Activated CD4-positive, alpha-beta memory T cell treated with anti-CD3 and anti-CD28 coated beads, Interleukin-2, amount 10 ng/mL, durations not matched to agents 7 days and 5 days (primary cell): Measurements from ENCODE around the gene C9orf72. TPM values are rescaled to one million over a fixed set of nuclear protein-coding genes. Genes with fewer than 3 reads are reported as not detected.
"Not testable (repeated sequence)": the region's sequence is repeated elsewhere in the genome, so short reads cannot be mapped to it uniquely, and the experiment has no call there.

Experiments used
- CTCF ChIA-PET: fragments of 350-600 bp; sonication (Branson Sonifier 250); formaldehyde crosslinking; loops from one replicate; lab custom pipeline; 2021; ENCODE audit warnings: antibody characterized with exemption, inconsistent platforms; lab: Charles Lee
- POLR2A ChIA-PET: fragments of 350-600 bp; sonication (Branson Sonifier 250); formaldehyde crosslinking; loops from one replicate; lab custom pipeline; 2021; ENCODE audit warnings: antibody characterized with exemption; lab: Charles Lee
- DNase-seq: peaks from one replicate; pipeline ENCODE4 v3.0.0-alpha.2; 2020
- H3K27ac Mint-ChIP-seq: one replicate; pipeline ENCODE4 v1.8.0; 2021; ENCODE audit warnings: mild to moderate bottlenecking, mixed read lengths
- H3K27me3 Mint-ChIP-seq: one replicate; pipeline ENCODE4 v1.8.0; 2021; ENCODE audit warnings: mixed read lengths
- H3K36me3 Mint-ChIP-seq: one replicate; pipeline ENCODE4 v1.8.0; 2021; ENCODE audit warnings: low read depth, mixed read lengths
- H3K4me1 Mint-ChIP-seq: one replicate; pipeline ENCODE4 v1.8.0; 2021; ENCODE audit warnings: mixed read lengths
- H3K4me3 Mint-ChIP-seq: one replicate; pipeline ENCODE4 v1.8.0; 2021; ENCODE audit warnings: mild to moderate bottlenecking, mixed read lengths
- H3K9me3 Mint-ChIP-seq: one replicate; pipeline ENCODE4 v1.8.0; 2021; ENCODE audit warnings: mixed read lengths
- total RNA-seq, 2 experiments: library from RNA; stranded (reverse); gene quantifications; one replicate each; pipeline ENCODE4 v1.2.3, GENCODE V29; 2021

C9orf72 gene, protein sequence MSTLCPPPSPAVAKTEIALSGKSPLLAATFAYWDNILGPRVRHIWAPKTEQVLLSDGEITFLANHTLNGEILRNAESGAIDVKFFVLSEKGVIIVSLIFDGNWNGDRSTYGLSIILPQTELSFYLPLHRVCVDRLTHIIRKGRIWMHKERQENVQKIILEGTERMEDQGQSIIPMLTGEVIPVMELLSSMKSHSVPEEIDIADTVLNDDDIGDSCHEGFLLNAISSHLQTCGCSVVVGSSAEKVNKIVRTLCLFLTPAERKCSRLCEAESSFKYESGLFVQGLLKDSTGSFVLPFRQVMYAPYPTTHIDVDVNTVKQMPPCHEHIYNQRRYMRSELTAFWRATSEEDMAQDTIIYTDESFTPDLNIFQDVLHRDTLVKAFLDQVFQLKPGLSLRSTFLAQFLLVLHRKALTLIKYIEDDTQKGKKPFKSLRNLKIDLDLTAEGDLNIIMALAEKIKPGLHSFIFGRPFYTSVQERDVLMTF
- total RNA-seq: 10 to 100 TPM in 1 of 2 experiments, 1 to 10 TPM in 1; 9.9 to 10.6 TPM

GRCh38 chr9:27572918-27573633, at the start of gene C9orf72:
TSS of gene C9orf72 (minus strand) at chr9:27573481. CDS start at chr9:27567120, 6,361 bp downstream.
- CTCF ChIA-PET: interaction anchor here (0.6 to 0.8 kb wide), 2 partner anchors 9 to 44 kb away, joined by 3 read pairs; partner anchors contain the start of gene MOB3B
- POLR2A ChIA-PET: interaction anchor here (0.7 to 1.5 kb wide), 6 partner anchors 9 to 626 kb away, joined by 3 read pairs; partner anchors contain the start of genes MOB3B and PLAA

DNA sequence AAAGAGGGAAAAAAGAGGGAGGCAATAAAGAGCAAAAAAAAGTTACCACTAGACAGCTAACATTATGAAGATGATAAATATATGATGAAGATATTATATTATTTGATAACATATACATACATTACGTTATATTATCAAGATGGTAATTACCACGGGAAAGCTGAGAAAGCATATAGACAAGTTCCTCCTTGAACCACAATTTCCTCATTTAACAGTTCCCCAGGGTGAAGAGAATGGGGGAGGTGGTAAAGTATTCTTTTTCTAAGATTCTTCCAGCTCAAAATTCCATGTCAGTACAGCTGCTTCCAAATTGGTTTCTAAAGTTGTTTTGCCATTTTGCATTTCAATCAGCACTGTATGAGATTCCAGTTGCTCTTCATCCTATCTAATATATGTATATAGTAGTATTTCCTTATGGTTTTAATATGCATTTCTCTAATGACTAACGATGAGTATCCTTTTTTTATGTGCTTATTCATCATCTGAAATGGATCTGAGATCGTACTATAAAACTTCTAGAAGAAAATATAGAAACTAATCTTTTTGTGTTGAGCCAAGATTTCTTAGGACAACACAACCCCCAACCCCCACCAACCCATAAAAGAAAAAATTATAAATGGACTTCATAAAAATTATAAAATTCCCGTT, 49.5 kb upstream of the C9orf72 start:
- Mint-ChIP-seq H3K27ac (no peak overlapping the region), H3K27me3 (peaks cover 12% of the 10 kb centered on the region)
- POLR2A ChIA-PET: no interaction called here

More at GRCh38 chr9:27572918-27573633, at the start of gene C9orf72:
- Mint-ChIP-seq H3K4me3 (peak within 1 kb of the TSS; percentile 89), H3K9me3 (peaks cover 2% of the 10 kb centered on the region), H3K27ac (peak within 1 kb of the TSS; percentile 99), H3K36me3 (peaks cover 2% of the 10 kb centered on the region), H3K4me1 (peaks cover 22% of the 10 kb centered on the region), H3K27me3 (no peaks in the 10 kb centered on the region)
- peak; percentile 87 for DNase-seq

DNA sequence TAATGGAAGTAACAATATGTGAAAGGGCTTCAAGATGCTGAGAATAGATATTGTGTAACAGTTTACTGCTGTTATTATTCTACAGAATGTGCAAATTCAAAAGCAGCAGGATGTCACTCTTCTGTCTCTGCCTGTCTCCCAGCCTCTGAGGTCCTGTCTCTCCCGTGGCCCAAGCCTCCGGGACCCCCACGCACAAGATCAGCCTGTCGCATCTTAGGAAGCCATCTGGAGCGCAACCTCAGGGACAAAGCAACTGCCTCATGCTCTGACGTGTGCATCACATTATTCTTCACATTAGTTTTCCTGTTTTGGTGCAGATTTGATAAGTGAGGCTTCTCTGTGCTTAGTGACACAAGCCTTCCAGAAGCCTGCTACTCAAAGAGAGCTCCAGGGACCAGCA, 46.5 kb upstream of the C9orf72 start:
- Mint-ChIP-seq H3K36me3 (no peaks in the 10 kb centered on the region), H3K27me3 (peaks cover 9% of the 10 kb centered on the region), H3K4me1 (no peaks in the 10 kb centered on the region), H3K4me3 (no peak overlapping the region), H3K9me3 (no peaks in the 10 kb centered on the region), H3K27ac (no peak overlapping the region)
- CTCF ChIA-PET: no interaction called here
- POLR2A ChIA-PET: no interaction called here
- DNase-seq: no peak

More for the DNA sequence above, 49.5 kb upstream of the C9orf72 start:
- H3K9me3 Mint-ChIP-seq: no peaks in the 10 kb centered on the region
- no peak for DNase-seq
- no peaks in the 10 kb centered on the region for H3K4me1 Mint-ChIP-seq
- CTCF ChIA-PET: no interaction called here
- no peaks in the 10 kb centered on the region for H3K36me3 Mint-ChIP-seq
- no peak overlapping the region for H3K4me3 Mint-ChIP-seq

DNA sequence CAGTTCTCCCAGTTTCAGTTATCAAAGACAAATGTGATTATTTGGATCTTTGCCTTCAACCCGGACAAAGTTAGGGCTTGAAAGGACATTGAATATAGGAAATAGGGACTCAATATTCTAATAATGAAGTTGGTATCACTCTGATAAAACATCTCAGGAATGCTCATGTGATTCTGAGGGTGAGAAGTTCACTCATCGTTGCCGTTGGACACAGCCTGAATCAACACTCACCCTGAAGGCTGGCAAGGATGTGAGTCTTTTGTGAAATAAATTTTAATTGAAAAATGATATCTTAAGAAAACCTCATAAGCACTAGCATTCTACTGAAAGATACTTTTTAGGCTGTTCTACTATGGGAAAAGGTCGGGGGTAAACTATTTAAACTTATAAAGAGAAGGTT, 44.8 kb upstream of the C9orf72 start:
- ChIA-PET CTCF (no interaction called here), POLR2A (no interaction called here)
- H3K36me3 Mint-ChIP-seq: no peaks in the 10 kb centered on the region
- no peak overlapping the region for H3K27ac Mint-ChIP-seq
- no peak overlapping the region for H3K4me3 Mint-ChIP-seq
- H3K4me1 Mint-ChIP-seq: peaks cover 6% of the 10 kb centered on the region
- H3K9me3 Mint-ChIP-seq: no peaks in the 10 kb centered on the region
- DNase-seq: no peak
- peaks cover 19% of the 10 kb centered on the region for H3K27me3 Mint-ChIP-seq

DNA sequence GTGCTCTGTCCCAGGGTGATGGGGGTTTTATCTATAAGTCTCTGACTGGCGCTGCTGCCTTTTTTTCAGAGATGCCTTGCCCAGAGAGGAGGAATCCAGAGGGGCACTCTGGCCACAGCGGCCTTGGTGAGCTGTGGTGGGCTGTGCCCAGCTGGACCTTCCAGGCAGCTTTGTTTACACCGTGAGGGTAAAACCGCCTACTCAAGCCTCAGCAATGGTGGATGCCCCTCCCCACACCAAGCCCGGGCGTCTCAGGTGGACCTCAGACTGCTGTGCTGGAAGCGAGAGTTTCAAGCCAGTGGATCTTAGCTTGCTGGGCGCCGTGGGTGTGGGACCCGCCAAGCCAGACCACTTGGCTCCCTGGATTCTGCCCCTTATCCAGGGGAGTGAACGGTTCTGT, 41.3 kb upstream of the C9orf72 start:
- ChIA-PET CTCF (no interaction called here), POLR2A (no interaction called here)
- Mint-ChIP-seq H3K27ac (no peak overlapping the region), H3K9me3 (no peaks in the 10 kb centered on the region), H3K4me1 (peaks cover 17% of the 10 kb centered on the region), H3K36me3 (no peaks in the 10 kb centered on the region), H3K4me3 (no peak overlapping the region), H3K27me3 (peaks cover 26% of the 10 kb centered on the region)
- DNase-seq: no peak

DNA sequence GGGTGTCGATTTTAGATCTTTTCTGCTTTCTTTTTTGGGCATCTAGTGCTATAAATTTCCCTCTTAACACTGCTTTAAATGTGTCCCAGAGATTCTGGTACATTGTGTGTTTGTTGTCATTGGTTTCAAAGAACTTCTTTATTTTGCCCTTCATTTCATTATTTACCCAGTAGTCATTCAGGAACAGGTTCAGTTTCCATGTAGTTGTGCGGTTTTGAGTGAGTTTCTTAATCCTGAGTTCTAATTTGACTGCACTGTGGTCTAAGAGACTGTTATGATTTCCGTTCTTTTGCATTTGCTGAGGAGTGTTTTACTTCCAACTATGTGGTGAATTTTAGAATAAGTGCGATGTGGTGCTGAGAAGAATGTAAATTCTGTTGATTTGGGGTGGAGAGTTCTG, 38.8 kb upstream of the C9orf72 start:
- H3K9me3 Mint-ChIP-seq, CTCF ChIA-PET, H3K36me3 Mint-ChIP-seq, H3K4me3 Mint-ChIP-seq, POLR2A ChIA-PET, H3K27ac Mint-ChIP-seq, DNase-seq: not testable (repeated sequence)
- Mint-ChIP-seq H3K4me1 (peaks cover 17% of the 10 kb centered on the region), H3K27me3 (peaks cover 32% of the 10 kb centered on the region)

DNA sequence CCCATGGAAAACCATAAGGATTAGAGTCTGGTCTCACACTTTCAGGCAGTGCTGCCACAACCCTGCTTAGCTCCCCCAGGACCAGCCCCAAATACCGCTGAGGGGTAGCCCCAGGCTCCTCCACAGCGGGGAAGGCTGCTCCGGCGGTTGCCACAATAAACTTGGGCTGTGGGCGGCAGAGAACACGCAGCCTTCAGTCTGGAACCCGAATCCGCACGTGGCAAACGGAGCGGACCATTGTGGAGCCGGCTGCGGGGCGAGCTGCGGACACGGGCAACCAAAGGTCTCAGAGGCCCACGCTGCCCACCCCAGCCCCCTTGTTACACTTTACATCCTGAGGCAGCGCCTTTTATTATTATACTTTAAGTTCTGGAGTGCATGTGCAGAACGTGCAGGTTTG, 37.3 kb upstream of the C9orf72 start:
- no peaks in the 10 kb centered on the region for H3K9me3 Mint-ChIP-seq
- H3K27me3 Mint-ChIP-seq: peaks cover 30% of the 10 kb centered on the region
- H3K36me3 Mint-ChIP-seq: no peaks in the 10 kb centered on the region
- H3K4me3 Mint-ChIP-seq: no peak overlapping the region
- no peak overlapping the region for H3K27ac Mint-ChIP-seq
- ChIA-PET CTCF (no interaction called here), POLR2A (no interaction called here)
- DNase-seq: no peak
- peaks cover 17% of the 10 kb centered on the region for H3K4me1 Mint-ChIP-seq

DNA sequence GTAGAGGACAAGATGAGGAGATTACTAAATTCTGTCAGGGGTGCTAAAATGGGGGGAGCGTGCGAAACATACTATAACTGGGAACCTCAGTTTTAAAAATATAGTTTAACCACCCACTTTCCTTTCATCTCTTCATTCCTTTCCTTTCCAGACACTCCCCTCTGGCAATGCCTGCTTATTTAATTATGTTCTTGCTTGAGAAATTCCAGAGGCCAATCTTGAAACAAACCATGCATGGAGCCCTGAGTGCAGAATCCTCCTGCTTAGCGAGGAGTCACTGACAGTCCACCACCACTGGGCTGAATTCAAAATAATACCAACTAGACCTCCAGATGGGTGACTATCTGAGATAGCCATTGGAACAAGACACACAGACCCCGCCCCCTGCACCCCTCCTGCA, 29.7 kb upstream of the C9orf72 start:
- Mint-ChIP-seq H3K9me3 (no peaks in the 10 kb centered on the region), H3K27me3 (peaks cover 2% of the 10 kb centered on the region), H3K4me1 (no peaks in the 10 kb centered on the region), H3K27ac (no peak overlapping the region), H3K36me3 (no peaks in the 10 kb centered on the region), H3K4me3 (no peak overlapping the region)
- POLR2A ChIA-PET: no interaction called here
- CTCF ChIA-PET: no interaction called here
- no peak for DNase-seq

DNA sequence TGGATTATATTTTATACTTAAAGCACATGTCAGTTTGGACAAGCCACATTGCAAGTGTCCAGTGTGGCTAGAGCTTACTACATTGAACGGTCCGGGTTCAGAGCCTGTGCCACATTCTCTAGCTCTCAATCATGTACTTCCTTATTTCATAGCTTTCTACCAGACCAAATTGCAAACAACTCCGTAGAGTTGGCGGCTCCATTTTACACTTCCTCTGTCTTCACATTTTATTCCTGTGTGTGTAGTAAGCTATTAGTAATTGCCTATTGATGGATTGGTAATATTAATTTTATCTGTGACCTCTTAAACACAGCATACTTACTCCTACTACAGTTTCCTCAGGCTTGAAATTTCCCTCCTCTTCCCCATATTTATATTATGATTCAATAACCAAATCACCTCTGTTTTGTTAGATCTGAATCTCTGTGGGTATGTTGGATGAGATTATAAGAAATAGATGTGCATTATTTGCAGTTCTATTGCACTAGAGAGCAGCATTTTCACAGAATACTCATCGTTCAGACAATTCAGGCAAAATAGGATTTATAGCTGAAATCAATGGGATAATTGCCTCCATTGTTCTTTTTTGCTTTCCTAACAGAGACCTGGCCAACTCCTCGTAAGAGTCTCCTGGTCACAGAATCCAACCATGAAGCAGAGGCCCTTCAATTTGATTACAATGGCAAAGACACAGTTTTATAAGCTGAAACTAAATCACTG, 29.0 kb upstream of the C9orf72 start:
- no peak for DNase-seq
- no peak overlapping the region for H3K27ac Mint-ChIP-seq
- ChIA-PET POLR2A (no interaction called here), CTCF (interaction anchor here (0.6 to 1.0 kb wide), 2 partner anchors 43 to 73 kb away, joined by 3 read pairs; partner anchors contain the start of gene MOB3B)
- H3K36me3 Mint-ChIP-seq: no peaks in the 10 kb centered on the region
- no peak overlapping the region for H3K4me3 Mint-ChIP-seq
- H3K4me1 Mint-ChIP-seq: no peaks in the 10 kb centered on the region
- peaks cover 2% of the 10 kb centered on the region for H3K27me3 Mint-ChIP-seq
- H3K9me3 Mint-ChIP-seq: no peaks in the 10 kb centered on the region

DNA sequence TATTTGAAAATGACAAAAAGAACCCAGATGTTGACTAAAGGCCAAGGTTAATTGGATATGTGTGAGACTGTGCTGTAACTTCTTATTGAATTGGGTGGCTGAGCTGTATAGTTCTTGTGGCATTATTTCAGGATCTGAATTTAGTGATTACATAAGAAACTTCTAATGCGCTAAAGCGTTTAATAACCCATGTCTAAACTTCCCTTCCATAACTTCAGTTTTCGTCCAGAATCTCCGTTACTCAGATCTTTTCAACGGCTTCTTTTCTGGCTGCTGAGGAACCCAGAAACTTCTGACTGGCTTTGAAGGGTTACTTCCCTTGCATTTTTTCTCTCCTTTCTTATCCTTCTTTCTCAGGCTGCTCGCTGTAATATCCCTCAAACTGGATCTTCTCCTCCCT, 28.1 kb upstream of the C9orf72 start:
- no peak overlapping the region for H3K27ac Mint-ChIP-seq
- peaks cover 2% of the 10 kb centered on the region for H3K27me3 Mint-ChIP-seq
- DNase-seq: no peak
- H3K36me3 Mint-ChIP-seq: no peaks in the 10 kb centered on the region
- no peak overlapping the region for H3K4me3 Mint-ChIP-seq
- no peaks in the 10 kb centered on the region for H3K9me3 Mint-ChIP-seq
- POLR2A ChIA-PET: no interaction called here
- CTCF ChIA-PET: interaction anchor here (1.0 kb wide), 1 partner anchor 72 kb away, joined by 3 read pairs; the partner anchor contains the start of gene MOB3B
- H3K4me1 Mint-ChIP-seq: no peaks in the 10 kb centered on the region

DNA sequence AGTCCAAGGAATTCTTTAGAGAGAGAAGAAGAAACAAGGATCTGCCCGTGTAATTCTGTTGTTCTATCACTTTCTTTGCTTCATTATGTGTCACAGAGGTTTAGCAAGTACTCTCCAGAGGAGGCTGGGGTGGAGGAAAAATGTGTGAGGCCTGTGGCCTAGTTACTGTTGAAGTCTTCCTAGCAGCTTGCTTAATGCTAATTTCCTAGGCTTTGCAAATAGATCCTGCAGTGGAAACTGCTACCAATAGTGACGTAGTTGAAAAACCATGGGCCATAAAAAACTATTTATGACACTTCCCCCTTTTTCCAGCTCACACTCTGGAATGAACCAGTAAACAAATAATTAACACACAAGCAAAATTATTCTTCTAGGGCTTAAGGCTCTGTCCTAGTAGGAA, 27.0 kb upstream of the C9orf72 start:
- Mint-ChIP-seq H3K4me1 (no peaks in the 10 kb centered on the region), H3K4me3 (no peak overlapping the region), H3K27ac (no peak overlapping the region), H3K36me3 (no peaks in the 10 kb centered on the region), H3K9me3 (no peaks in the 10 kb centered on the region), H3K27me3 (peaks cover 4% of the 10 kb centered on the region)
- ChIA-PET CTCF (interaction anchor here (0.6 kb wide), 1 partner anchor 89 kb away, joined by 3 read pairs; no protein-coding TSS in a partner anchor), POLR2A (no interaction called here)
- DNase-seq: no peak

DNA sequence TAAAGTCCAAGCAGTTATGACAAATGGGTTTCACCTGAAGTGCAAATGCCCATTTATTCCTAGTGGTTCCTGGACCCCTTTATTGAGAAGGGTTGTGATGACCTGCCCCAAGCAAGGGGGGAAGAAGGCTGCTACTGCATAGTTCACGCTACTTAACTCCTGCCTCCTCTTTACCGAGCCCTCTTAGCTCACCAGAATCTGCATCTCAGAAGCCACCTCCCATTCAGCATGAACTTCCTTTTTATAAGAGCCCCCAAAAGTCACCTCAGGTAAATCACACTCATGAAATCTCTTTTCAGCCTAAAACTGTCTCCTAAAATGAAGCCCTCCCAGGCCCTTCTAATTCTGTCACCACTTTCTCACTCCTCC, 26.6 kb upstream of the C9orf72 start:
- H3K9me3 Mint-ChIP-seq: no peaks in the 10 kb centered on the region
- H3K4me1 Mint-ChIP-seq: no peaks in the 10 kb centered on the region
- H3K4me3 Mint-ChIP-seq: no peak overlapping the region
- no peak overlapping the region for H3K27ac Mint-ChIP-seq
- no peak for DNase-seq
- CTCF ChIA-PET: interaction anchor here (0.6 kb wide), 1 partner anchor 90 kb away, joined by 3 read pairs; no protein-coding TSS in a partner anchor
- POLR2A ChIA-PET: no interaction called here
- H3K27me3 Mint-ChIP-seq: peaks cover 4% of the 10 kb centered on the region
- no peaks in the 10 kb centered on the region for H3K36me3 Mint-ChIP-seq
